Effector memory CD8-positive, alpha-beta T cell (primary cell): ENCODE measurements around the gene CNRIP1.

Experiments
- ATAC-seq: fragments of 150-1000 bp; cut with Tn5 transposase; replicated peaks from 2 replicates; pipeline ENCODE4 v1.10.0; 2021; ENCODE audit warnings: mild to moderate bottlenecking, moderate library complexity
- DNase-seq, 3 experiments: peaks; one replicate each; pipeline ENCODE4 v3.0.0; 2021
- H3K27ac Mint-ChIP-seq, 2 donors: one replicate each; pipeline ENCODE4 v1.8.0; 2022; ENCODE audit warnings: mild to moderate bottlenecking in 2 of 2, mixed read lengths in 2 of 2, moderate library complexity in 2 of 2
- H3K27me3 Mint-ChIP-seq, 2 donors: one replicate each; pipeline ENCODE4 v1.8.0; 2022; ENCODE audit warnings: mixed read lengths in 2 of 2
- H3K36me3 Mint-ChIP-seq: one replicate; pipeline ENCODE4 v1.8.0; 2022; ENCODE audit warnings: mild to moderate bottlenecking, moderate library complexity, mixed read lengths; ENCODE audit not compliant: insufficient read depth
- H3K4me1 Mint-ChIP-seq, 2 donors: one replicate each; pipeline ENCODE4 v1.8.0; 2022; ENCODE audit warnings: low read depth in 2 of 2, mixed read lengths in 2 of 2
- H3K4me3 Mint-ChIP-seq, 2 donors: one replicate each; pipeline ENCODE4 v1.8.0; 2022; ENCODE audit warnings: mild to moderate bottlenecking in 2 of 2, mixed read lengths in 2 of 2, moderate library complexity in 2 of 2
- H3K9me3 Mint-ChIP-seq, 2 donors: one replicate each; pipeline ENCODE4 v1.8.0; 2022; ENCODE audit warnings: mixed read lengths in 2 of 2
- total RNA-seq, 9 experiments: gene quantifications; one replicate each; lab custom pipeline; 2026; lab: John Stamatoyannopoulos, UW

CNRIP1 gene
- 0 to 0.48 (median 0) reads per million in 9 experiments for total RNA-seq

DNA sequence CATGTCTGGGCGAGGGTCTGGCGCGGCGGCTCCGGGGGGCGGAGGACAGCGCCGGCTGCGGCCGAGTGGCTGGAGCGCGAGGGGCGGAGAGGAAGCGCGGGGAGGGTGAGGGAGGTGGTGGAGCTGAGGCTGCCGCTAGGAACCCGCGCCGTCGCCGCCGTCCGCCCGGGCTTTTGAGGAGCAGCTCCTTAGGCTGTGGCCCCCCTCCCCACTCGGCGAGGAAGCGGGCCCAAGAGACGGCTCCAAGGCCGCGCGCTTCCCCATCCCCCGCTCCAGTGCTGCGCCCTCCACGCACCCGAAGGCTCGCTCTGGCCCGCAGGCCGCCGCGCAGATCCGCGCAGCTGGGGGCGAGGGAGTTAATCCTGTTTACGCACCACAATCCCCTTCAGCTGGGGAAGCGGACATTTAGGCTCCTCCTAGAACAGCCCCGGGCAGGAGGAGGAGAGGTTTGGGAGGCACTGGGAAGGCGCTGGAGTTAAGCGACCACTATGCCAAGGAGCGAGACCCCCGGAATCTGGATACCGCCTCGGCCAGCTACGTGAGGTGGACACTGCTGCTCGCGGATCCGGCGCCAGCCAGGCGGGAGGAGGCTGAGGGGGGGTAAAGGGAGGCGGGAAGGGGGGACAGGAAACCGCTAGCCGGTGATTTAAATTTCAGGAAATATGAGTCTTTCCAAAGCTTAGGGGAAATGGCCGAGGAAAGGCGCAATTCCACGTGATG, at the start of gene CNRIP1:
Gene CNRIP1, minus strand, starts transcription at position 552 of the 720 bp plus-strand sequence. Its CDS starts 549 bp downstream, at position 3.
- Mint-ChIP-seq H3K27ac (no peak within 1 kb of the TSS), H3K4me3 (peak within 1 kb of the TSS; percentile 80), H3K27me3 (peaks cover 16 to 47% of the 10 kb centered on the region in 2 donors), H3K36me3 (peaks cover 3% of the 10 kb centered on the region), H3K9me3 (no peaks in the 10 kb centered on the region), H3K4me1 (peaks cover 5 to 11% of the 10 kb centered on the region in 2 donors)
- peak in 1 of 3 experiments; percentile 2 for DNase-seq
- peak; percentile 51 for ATAC-seq

- DNase-seq (no peak), ATAC-seq (no peak)
- H3K36me3 Mint-ChIP-seq = peaks cover 41% of the 10 kb centered on the region
- H3K27me3 Mint-ChIP-seq = no peaks in the 10 kb centered on the region
- H3K9me3 Mint-ChIP-seq = no peaks in the 10 kb centered on the region
- H3K4me1 Mint-ChIP-seq = peaks cover 51 to 63% of the 10 kb centered on the region in 2 donors
- H3K27ac Mint-ChIP-seq = peak overlapping the region; percentile 85 to 99
- peak overlapping the region; percentile 96 to 99 for H3K4me3 Mint-ChIP-seq
Measured at GRCh38 chr2:68369337-68369734, 49.6 kb upstream of the CNRIP1 start.

- Mint-ChIP-seq H3K27me3 (no peaks in the 10 kb centered on the region), H3K27ac (peak overlapping the region; percentile 99)
- ATAC-seq = no peak
Measured at GRCh38 chr2:68368654-68369336, 49.0 kb upstream of the CNRIP1 start.

DNA sequence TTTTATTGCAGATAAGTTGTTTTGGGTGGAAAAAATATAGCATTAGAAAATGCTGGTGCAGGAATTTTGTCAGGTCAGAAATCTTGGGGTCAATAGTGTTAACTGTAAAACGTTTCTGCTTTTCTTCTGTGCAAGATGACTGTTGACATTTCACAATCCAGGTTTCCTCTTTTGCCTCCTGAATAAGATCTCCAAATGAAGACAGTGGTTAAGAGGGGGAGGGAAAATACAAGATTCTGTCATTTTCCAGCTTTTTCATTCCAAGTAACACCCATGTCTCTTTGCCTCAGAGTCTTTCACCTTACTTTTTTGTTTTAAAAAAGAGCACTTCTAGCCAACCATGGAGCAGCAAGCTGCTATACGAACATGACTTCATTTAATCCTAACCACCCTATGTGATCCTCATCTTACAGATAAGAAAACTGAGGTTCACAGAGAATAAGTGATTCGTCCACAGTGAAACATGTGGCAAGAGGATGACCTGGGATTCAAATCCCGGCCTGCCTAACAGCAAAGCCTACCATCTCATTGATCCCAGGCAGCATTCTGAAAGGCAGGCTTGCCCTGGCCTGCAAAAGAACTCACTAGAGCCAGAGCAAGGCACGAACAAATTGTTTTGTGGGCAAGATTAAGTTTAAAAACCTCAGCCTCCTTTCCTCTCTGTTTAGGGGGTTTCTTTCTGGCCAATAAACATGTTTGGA, 48.4 kb upstream of the CNRIP1 start:
- peaks cover 54 to 70% of the 10 kb centered on the region in 2 donors for H3K4me1 Mint-ChIP-seq
- no peak for DNase-seq
- H3K27ac Mint-ChIP-seq = peak overlapping the region; percentile 99
- no peaks in the 10 kb centered on the region for H3K9me3 Mint-ChIP-seq
- H3K27me3 Mint-ChIP-seq = no peaks in the 10 kb centered on the region
- peak overlapping the region; percentile 96 to 99 for H3K4me3 Mint-ChIP-seq
- H3K36me3 Mint-ChIP-seq = peaks cover 41% of the 10 kb centered on the region
- no peak for ATAC-seq

More at GRCh38 chr2:68368654-68369336, 49.0 kb upstream of the CNRIP1 start:
- Mint-ChIP-seq H3K36me3 (peaks cover 41% of the 10 kb centered on the region), H3K4me1 (peaks cover 52 to 63% of the 10 kb centered on the region in 2 donors), H3K4me3 (peak overlapping the region; percentile 96 to 99), H3K9me3 (no peaks in the 10 kb centered on the region)
- DNase-seq = no peak

- H3K36me3 Mint-ChIP-seq = peaks cover 39% of the 10 kb centered on the region
- H3K9me3 Mint-ChIP-seq = no peaks in the 10 kb centered on the region
- H3K4me3 Mint-ChIP-seq = peak overlapping the region; percentile 96 to 99
- H3K4me1 Mint-ChIP-seq = peaks cover 52 to 69% of the 10 kb centered on the region in 2 donors
- peak; percentile 56 for ATAC-seq
- no peaks in the 10 kb centered on the region for H3K27me3 Mint-ChIP-seq
- no peak for DNase-seq
- H3K27ac Mint-ChIP-seq = peak overlapping the region; percentile 99
Measured at GRCh38 chr2:68366083-68366560, 46.4 kb upstream of the CNRIP1 start.

GRCh38 chr2:68365087-68365486, 45.3 kb upstream of the CNRIP1 start, which contains the start of gene PLEK:
TSS of gene PLEK (plus strand) at chr2:68365282. CDS start at chr2:68365352, 70 bp downstream.
- Mint-ChIP-seq H3K27me3 (no peaks in the 10 kb centered on the region), H3K4me1 (peaks cover 46 to 61% of the 10 kb centered on the region in 2 donors), H3K4me3 (peak within 1 kb of the TSS; percentile 96 to 99), H3K36me3 (peaks cover 39% of the 10 kb centered on the region), H3K27ac (peak within 1 kb of the TSS; percentile 99), H3K9me3 (no peaks in the 10 kb centered on the region)
- ATAC-seq (peak; percentile 59), DNase-seq (peak in 2 of 3 experiments; percentile 31 to 37)

DNA sequence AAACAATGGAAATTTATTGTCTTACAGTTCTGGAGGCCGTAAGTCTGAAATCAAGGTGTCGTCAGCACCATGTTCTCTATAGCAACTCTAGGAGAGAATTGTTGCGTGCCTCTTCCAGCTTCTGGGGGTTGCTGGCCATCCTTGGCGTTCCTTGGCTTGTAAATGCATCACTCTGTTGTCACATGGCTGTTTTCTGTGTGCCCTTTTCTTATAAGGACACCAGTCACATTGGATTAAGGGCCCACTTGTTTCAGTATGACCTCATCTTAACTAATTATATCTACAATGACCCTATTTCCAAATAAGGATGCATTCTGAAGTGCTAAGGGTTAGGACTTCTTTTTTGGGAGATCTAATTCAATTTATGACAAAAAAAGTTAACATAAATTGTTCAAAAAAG, 44.0 kb upstream of the CNRIP1 start:
- no peak for DNase-seq
- Mint-ChIP-seq H3K4me1 (peaks cover 39 to 52% of the 10 kb centered on the region in 2 donors), H3K27ac (peak overlapping the region; percentile 99), H3K27me3 (no peaks in the 10 kb centered on the region), H3K4me3 (peak overlapping the region; percentile 96 to 99), H3K36me3 (peaks cover 29% of the 10 kb centered on the region), H3K9me3 (no peaks in the 10 kb centered on the region)
- no peak for ATAC-seq

- Mint-ChIP-seq H3K36me3 (peaks cover 22% of the 10 kb centered on the region), H3K4me3 (peak overlapping the region; percentile 96 to 99), H3K4me1 (peaks cover 34 to 49% of the 10 kb centered on the region in 2 donors), H3K27me3 (no peaks in the 10 kb centered on the region), H3K9me3 (no peaks in the 10 kb centered on the region), H3K27ac (peak overlapping the region; percentile 99)
- no peak for DNase-seq
- ATAC-seq = no peak
Measured at GRCh38 chr2:68362749-68363148, 43.0 kb upstream of the CNRIP1 start.

DNA sequence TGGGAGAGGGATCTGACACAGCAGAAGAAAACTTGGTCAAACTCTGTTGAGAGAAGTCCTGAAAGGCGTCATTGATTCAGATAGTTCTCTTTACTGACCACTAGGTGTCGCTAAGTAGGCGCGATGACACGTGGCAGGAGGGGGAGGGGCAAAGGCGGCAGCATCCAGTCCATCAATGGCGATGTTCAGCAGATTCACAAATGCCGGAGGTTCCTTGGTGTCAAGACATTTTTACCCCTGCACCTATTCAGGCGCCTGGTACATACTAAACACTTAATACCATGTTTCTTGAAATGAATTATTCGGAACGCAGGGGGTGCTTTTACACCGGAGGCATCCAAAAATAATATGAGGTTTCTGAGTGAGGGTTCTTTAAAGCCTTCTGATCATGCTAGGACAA, 42.3 kb upstream of the CNRIP1 start:
- Mint-ChIP-seq H3K9me3 (no peaks in the 10 kb centered on the region), H3K36me3 (peaks cover 17% of the 10 kb centered on the region), H3K27me3 (no peaks in the 10 kb centered on the region), H3K27ac (peak overlapping the region; percentile 99), H3K4me3 (peak overlapping the region; percentile 96 to 99), H3K4me1 (peaks cover 31 to 49% of the 10 kb centered on the region in 2 donors)
- ATAC-seq = peak; percentile 72
- DNase-seq = peak; percentile 70 to 81 (median 79)

GRCh38 chr2:68359889-68360288, 40.1 kb upstream of the CNRIP1 start:
- no peak overlapping the region for H3K4me3 Mint-ChIP-seq
- DNase-seq = no peak

GRCh38 chr2:68357605-68358337, 38.0 kb upstream of the CNRIP1 start:
- Mint-ChIP-seq H3K9me3 (no peaks in the 10 kb centered on the region), H3K4me1 (peaks cover 13 to 27% of the 10 kb centered on the region in 2 donors), H3K4me3 (peak overlapping the region in 1 of 2 donors; percentile 33), H3K36me3 (peaks cover 7% of the 10 kb centered on the region), H3K27me3 (no peaks in the 10 kb centered on the region), H3K27ac (peak overlapping the region; percentile 61 to 85)
- DNase-seq (no peak), ATAC-seq (peak; percentile 63)

More at GRCh38 chr2:68359889-68360288, 40.1 kb upstream of the CNRIP1 start:
- no peaks in the 10 kb centered on the region for H3K27me3 Mint-ChIP-seq
- ATAC-seq = no peak
- H3K36me3 Mint-ChIP-seq = peaks cover 11% of the 10 kb centered on the region
- no peaks in the 10 kb centered on the region for H3K9me3 Mint-ChIP-seq
- peaks cover 28 to 47% of the 10 kb centered on the region in 2 donors for H3K4me1 Mint-ChIP-seq
- no peak overlapping the region for H3K27ac Mint-ChIP-seq

DNA sequence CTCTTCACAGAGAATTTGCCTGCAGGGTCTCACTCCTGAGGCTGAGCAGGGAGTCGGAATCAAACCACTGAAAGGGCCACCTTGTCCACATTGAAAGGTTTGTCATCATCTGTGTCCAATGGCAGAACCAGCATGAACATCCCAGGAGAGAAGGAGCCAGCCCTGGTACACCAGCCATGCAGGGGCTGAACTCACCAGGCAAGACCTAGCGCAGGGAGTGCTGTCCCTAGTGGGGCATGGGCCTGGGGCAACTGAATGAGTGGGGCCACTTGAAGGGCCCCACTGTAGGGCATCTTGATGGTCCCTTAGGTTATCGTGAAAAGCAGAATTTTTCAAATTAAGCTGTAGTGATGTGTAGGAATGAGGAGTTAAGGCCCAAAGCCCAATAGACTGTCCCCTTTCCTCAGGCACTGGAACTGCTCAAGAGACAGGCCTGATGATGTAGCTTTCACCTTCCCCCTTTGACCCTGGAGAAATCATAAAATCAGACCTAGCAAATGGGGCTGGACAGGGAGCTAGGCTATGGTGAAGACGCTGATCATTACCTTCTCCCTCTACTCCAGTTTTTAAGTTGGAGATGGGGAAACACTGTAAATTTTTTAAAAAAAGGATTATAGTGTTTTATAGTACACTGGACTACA, 37.0 kb upstream of the CNRIP1 start:
- peaks cover 3% of the 10 kb centered on the region for H3K36me3 Mint-ChIP-seq
- H3K27ac Mint-ChIP-seq = peak overlapping the region; percentile 61 to 85
- peaks cover 6 to 17% of the 10 kb centered on the region in 2 donors for H3K4me1 Mint-ChIP-seq
- ATAC-seq (no peak), DNase-seq (no peak)
- no peaks in the 10 kb centered on the region for H3K9me3 Mint-ChIP-seq
- H3K27me3 Mint-ChIP-seq = no peaks in the 10 kb centered on the region
- H3K4me3 Mint-ChIP-seq = no peak overlapping the region
